HG02973 (cell line): ENCODE data around the gene ACAN.

Experiments
- ATAC-seq: cut with Tn5 transposase; IDR thresholded peaks from one replicate; pipeline ENCODE4 v1.9.1; 2021; ENCODE audit warnings: moderate library complexity; ENCODE audit not compliant: unreplicated experiment

Gene ACAN

DNA sequence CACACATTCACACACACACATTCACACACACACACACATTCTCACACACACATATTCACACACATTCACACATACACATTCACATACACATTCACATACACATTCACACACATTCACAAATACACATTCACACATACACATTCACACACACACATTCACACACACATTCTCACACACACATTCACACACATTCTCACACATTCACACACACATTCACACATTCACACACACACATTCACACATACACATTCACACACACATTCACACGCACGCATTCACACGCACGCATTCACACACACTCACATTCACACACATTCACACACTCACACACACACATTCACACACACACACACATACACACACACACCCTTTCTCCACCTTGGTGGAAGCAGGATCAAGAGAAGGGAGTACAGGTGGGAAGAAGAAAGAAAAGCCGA lies 97.8 kb downstream of the ACAN start:
- no peak for ATAC-seq

DNA sequence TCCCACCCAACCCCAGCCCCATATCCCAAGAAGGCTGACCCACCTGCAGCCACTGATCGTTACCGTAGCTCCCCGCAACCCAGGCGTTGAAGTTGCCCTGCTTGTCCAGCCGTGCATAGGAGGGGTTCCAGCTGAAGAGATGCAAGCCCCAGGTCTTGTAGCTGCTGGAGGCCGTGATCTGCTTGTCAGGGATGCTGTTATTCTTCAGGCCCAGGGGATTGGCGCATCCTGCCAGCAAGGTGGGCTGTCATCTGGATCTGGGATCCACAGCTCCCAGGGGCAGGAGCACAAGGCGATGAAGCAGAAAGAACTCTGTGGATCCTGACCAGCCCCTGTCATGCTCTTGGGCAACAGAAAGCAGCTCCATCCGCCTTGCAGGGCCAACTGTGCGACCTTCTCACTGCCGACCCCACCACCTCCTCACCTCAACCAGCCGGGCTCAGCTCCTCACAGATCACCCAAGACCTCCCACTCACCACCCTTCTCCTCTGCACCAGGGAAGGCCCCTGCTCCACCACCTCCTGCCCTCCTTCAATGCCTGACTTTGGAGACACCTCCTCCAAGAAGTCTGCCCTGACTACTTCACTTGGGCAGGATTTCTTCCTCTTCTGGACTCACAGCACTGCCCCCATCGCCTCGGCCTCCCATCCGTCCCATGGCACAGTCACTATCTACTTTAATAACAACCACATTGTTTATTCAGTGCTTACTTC lies 98.4 kb downstream of the ACAN start:
- ATAC-seq = no peak

DNA sequence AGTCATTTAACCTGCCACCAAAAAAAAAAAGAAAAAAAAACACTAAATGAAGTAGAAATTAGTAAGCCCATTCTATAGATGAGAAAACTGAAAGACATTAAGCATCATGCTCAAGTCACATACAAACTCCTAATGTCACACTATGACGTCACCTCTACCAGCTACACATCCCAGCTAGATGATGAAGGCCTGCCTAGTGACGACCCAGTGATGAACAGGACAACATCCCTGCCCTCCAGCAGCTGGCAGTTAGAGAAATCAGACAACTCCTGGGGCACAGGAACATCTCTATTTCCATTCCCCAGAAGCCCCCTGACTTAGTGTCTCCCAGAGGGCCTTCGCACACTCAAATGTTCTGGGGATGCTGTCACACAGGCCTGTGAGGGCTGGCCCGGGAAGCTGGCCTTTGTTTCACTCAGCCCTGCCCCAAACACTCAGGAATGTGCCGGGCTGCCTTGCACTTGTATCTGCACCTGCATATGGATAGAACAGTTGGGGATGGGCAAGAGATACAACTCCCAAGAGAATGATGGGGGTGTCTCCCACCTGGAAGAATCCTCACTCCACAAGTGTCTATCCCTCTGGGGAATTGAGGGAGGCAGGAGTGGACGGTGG lies 99.1 kb downstream of the ACAN start:
- no peak for ATAC-seq

DNA sequence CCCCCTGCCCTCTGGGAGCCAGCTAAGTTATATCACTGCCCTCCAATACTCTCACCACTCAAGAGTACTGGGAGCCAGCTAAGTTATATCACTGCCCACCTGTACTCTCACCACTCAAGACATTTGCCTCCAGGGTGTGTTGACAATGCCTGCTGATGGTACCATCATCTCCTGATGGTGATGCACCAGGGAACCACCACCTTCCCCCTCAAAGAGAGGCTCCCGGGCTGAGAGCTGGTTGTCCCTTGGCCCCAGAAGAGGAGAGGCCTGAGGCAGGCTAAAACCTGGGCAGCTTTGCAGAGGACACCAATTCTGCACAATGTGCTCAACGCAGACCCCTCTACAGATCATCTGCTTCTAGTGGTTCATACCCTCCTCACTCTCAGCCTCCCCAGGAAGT lies 99.6 kb downstream of the ACAN start:
- ATAC-seq = no peak

DNA sequence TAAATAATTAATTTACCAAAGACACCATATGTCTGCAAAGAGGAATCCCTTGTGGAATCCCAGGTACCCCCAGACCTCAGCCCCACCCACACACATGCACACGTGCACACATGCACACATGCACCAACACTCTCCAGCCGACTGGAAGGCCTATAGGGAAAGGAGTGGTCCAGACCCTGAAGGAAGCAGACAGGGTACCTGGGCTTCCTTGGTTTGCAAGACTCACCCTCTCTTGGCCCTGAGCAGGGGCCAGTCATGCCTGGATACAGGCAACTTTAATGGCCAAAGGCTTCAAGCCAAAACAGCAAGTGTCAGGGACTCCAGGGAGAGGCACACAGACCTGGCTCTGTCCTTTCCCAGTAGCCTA lies 101.0 kb downstream of the ACAN start:
- ATAC-seq = no peak

DNA sequence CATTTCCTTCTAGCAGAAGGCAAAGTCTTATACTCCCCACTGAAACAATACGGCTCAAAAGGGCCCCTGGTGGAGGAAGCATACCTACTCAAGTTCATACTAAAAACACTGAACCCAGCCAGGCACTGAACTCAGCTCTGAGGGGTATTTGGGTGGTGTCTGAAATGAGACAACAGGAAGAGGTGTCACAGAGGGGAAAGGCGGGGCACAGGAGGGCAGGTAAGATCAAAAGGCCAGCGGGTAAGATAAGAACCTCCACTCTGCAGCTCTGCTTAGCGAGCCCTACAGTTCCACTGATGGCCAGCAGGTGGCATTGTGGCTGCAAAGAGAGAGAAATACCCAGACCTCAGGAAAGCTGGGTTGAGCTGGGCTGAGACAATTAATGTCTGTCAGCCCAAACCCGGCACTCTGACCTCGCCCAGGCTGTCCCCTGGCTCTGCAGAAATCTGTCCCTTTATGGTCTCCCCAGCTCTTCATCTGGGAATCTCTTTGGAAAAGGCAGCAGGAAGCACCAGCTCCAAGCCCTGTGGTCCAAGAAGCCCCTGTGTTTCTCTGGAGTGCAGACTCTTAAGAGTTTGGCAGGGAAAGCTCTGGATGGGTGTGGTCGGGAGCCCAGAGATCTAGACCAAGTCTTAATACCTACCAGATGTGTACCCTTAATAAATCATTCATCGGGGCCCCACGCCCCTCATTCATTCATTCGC lies 101.5 kb downstream of the ACAN start:
- ATAC-seq = peak; percentile 66

DNA sequence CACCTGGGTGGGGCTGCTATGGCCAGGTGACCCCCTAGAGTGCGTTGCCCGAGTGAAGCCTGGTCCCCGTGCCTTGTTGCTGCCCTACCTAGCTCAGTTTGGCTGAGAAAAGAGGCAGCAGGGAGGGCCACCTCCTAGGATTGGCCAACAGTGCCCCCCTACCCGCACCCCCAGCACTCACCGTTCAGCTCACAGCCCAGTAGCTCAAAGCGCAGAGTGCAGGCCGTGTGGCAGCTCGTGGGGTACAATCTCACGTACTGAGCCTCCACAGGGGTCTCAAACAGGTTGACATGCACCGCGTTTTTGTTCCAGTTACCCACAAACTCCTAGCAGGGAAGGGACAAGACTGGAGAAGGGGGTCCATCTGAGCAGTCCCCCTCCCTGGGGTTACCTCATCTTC lies 102.3 kb downstream of the ACAN start:
- no peak for ATAC-seq

DNA sequence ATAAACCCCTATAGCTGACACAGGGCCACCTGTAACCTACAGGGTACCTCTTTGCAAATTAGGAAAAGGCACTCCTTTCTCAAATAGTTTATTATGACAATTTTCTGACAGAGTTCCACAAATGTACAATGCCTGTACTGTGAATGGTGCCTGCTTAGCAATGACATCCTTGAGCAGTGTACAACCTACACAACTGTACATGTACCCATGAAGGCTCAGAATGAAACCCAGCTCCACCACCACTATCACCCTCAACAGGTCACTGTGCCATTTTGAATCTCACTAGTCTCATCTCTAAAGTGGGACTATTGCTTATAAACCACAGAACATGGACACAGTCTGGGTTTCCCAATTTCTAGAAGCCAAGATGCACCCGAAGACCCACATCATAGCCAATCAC lies 102.9 kb downstream of the ACAN start:
- ATAC-seq = no peak

DNA sequence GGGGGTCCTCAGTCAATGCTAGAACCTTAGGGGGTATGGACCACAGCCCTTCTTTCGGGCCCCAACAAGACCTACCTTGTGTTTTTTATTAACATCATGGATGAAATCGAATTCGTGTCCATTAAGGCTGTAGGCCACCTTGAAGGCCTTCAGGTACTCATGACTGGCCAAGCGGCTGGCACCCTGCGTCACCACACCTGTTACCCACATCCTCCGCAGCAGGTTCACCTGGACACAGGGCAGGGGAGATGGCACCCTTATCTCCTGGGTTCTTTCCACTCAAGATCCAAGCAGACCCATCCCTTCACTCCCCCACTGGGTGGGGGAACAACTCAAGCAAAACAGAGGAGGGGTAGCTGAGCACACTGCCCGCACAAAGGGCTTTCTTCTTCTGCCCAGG lies 103.3 kb downstream of the ACAN start:
- no peak for ATAC-seq

DNA sequence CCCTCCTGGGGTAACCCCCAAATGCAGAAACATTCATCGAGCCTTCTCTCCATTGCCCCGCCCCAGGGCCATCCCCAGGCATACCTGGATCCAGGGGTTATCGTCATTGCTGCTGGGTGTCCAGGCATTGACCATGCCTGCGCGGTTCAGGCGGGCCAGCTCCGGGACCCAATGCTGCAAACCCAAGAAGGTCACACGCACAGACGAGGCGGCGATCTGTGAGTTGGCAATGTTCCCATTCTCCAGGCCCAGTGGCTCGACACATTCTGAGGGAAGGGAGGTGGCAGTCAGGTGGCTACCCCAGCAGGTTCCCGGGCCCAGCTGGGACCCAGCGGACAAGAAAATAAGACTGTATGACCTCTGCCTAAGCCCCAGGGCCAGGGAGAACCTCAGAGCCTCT lies 103.9 kb downstream of the ACAN start:
- ATAC-seq = no peak

DNA sequence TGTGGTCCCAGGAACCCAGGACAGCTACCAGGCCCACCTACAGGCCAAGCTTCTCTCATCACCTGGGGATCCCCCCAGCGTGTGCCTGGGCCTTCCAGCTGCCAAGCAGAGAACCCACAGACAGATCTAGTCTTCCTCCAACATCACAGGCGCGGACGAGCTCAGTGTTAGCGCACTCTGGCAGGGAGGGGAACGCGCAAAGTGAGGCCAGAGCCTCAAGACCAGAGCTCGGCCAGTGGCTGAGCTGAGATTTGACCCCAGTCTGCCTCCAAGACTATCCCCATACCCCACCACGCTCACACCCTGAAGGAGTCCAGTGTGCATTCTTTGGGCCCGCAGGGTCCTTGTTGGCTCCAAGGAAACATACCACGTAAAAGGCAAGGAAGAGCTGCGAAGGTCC lies 104.9 kb downstream of the ACAN start:
- ATAC-seq = no peak

DNA sequence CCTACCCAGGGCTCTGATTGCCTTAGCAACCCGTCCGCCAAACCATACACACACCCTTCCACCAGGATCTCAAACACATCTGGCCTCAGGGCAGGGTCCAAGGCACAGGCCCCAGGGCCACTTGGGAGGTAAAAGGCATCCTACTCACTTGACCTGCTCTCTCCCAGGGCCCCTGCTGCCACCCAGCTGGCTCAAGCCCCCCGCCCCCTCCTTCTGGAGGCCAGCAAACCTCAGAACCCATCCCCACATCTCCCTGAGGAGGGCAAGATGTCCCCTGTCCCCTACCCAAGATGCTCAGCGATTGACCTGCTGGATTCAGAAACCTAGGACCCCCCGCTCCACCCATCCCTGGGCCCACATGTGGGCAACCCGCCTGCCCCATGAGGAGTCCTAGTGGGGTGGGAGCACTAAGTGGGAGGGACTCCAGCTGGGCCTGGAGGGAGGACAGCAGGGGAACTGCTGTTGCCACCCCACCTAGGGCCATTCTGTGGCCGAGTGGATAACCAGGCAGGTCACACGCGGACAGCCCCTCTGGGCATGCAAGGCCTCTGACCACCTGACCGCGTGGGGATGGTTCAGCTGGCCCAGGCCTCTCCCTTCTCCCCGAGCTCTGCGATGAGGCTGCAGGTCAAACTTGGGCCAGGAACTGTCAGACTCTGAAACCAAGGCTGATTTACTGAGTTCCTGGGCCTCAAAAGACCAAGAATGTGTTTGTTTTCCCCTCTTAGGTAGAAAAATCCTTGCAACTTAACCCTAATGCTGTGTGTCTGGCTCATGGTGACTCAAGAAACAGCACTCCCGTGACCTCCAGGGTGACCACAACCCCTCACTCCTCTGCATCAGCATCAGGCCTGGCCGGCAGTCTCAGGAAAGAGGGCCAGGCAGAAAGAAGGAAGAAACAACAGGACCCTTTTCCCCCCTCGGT lies 105.7 kb downstream of the ACAN start:
- ATAC-seq = no peak

DNA sequence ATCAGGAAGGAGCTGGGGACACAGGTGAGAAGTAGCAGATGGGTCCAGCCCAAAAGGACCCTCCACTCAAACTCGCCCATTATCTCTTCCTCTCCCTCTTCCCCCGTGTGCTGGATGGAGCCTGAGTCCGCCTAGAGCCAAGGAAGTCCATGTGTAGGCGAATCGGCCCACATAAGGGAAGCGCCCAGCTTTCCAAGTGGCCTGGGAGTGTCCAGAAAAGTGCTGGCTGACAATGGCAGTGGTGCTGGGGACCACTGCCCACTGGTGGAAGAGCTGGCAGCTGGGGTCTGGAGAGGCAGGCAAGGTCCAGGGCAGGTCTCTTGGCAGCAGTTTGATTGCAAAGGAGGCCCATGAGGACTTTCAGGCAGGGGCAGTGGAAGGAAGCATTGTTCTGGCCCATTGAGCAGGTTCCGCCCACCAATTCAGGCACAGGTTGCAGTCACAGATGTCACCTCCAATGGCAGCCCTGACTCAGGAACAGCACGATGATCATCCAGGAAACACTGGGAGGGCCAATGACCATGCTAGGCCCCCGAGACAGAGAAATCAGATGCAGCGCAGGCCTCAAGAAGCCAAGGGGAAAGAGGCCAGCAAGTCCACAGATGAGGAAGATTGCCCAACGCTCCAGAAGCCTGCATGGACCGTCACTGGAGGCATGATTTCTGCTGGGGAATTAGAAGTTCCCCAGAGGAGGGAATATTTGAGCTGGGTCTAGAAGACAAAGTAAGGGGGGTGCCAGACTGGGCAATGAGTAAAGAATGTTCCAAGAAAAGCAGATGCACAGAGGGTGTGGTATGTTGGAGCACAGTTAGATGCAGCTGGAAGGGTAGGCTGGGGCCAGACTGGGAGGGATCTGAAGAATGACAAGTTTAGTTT lies 107.0 kb downstream of the ACAN start:
- no peak for ATAC-seq

DNA sequence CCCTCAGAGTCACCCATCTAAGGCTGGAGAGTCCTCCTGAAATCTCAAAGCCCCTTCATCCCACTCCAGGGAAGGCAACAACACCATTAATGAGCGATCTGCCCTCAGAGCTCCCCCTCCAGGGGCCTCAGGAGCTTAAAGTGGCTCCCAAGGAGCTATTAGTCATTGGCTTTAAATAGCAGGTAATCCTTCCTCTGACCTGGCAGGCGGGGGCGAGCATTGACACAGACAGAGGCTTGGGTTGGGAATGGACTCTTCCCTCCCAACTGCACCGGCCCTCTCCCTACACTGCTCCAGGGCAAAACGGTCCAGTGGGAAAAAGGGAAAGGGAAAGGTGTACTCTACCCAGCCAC lies 108.5 kb downstream of the ACAN start:
- no peak for ATAC-seq

DNA sequence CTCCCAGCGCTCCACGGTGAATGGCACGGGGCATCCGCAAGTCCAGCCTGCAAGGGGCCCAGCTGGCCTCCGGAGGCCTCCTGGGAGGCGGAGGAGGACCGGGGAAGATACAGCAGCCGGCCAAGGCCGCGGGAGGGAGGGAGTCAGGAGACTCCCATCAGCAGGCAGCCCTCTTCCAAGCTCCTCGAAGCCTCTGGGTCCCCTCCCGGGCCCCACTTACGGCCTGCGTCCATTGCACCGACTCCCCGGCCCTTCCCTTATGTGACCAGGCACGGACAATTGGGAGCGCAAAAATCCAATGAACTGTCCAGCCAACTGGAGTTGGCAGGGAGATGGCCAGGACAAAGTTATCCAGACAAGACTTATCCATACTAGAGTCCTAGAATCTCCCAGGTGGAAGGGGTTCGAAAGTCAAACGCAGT lies 109.3 kb downstream of the ACAN start:
- no peak for ATAC-seq

DNA sequence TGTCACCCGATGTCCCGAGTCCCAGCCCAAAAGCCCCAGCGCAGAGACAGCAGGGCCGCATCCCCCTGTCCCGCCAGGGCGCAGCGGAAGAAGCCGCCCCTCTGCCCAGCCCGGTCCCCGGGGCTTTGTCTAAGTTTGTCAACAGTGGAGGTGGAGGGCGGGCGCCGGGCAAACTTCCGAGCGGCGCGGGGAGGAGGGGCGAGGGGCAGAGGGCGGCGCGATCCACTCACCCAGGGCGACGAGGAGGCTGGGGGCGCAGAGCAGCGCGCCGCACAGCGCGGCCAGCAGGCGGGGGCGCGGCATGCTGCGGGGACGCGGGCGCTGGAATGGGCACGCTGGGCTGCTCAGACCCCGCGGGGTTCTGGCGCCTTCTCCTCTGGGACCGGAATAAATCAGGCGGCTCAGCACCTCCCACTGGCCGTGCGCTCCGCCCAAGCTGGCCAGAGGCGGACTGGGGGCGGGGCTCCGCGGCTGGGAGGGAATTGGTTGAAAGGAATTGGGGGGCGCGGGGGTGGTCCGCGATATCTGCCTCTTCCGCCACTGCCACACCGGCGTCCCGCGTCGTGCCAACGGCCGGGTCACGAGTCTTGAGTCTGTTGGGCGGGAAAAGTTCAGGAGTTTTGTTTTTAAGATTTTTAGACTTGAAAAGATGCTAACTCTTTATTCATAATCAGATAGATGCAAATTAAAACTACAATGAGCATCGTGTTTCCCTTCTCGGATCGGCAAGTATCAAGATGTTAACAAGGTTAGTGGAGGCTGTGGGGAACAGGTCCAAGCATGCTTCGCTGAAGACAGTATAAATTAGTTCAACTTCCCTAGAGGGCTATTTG lies 110.0 kb downstream of the ACAN start, which contains the start of gene MFGE8:
TSS of gene MFGE8 (minus strand) at position 363 of the 833 bp plus-strand sequence. CDS start at position 303, 60 bp downstream.
- ATAC-seq = peak; percentile 67

DNA sequence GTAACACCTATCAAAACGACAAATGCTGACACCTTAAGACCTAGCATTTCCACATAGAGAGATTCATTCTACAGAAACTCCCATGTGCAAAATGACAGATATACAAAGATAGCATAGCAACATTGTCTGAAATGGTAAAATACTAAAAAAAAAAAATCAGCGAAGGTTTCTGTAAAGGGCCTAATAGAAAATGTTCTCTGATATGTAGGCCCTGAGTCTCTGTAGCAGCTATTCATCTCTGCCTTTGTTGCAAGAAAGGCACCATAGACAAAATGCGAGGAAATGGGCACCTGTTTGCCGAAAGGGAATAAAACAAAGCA lies 110.6 kb downstream of the ACAN start:
- no peak for ATAC-seq

DNA sequence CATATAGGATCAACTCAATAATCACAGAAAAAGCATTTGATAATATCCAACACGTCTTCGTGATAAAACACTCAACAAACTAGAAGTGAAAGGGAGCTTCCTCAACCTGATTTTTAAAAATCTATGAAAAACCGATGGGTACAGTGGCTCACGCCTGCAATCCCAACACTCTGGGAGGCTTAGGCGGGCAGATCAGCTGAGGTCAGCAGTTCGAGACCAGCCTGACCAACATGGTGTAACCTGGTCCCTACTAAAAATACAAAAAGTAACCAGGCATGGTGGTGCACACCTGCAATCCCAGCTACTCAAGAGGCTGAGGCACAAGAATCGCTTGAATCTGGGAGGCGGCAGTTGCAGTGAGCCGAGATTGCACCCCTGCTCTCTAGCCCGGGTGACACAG lies 112.1 kb downstream of the ACAN start:
- no peak for ATAC-seq

DNA sequence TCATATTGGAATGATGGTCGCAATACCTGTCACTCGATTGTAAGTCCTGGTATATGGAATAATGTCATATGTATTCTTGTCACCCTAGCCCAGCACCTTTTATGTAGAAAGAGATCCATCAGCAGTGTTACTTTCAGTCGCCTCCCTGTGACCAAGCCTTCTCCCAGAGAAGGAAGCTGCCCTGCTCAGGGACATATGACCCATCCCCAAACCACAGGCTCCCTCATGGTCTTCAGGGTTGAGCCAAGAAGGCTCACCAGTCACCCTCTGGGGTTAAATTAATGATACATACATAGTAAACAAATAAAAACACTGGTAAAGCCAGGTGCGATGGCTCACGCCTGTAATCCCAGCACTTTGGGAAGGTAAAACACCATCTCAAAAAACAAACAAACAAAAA lies 114.5 kb downstream of the ACAN start:
- no peak for ATAC-seq

DNA sequence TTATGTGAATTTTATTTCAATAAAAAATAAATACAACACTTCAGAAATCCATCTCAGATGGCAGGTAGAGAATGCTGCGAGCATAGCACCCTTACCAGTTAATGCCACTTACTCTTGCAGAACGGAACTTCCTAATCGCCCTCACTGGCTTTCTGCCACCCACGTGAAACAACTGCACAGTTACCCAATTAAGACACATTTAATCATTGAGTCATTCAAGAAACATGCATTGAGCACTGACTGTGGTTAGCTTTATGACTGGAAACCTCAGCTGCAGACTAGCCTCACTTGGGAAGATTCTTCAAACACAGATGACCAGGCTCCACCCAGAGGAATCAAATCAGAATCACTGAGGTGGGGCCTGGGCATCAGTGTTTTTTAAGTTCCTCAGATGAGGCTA lies 115.5 kb downstream of the ACAN start:
- peak; percentile 85 for ATAC-seq
